Measurements from ENCODE around the gene USP6.
"Not testable (repeated sequence)": the region's sequence is repeated elsewhere in the genome, so short reads cannot be mapped to it uniquely, and the experiment has no call there.

DNA sequence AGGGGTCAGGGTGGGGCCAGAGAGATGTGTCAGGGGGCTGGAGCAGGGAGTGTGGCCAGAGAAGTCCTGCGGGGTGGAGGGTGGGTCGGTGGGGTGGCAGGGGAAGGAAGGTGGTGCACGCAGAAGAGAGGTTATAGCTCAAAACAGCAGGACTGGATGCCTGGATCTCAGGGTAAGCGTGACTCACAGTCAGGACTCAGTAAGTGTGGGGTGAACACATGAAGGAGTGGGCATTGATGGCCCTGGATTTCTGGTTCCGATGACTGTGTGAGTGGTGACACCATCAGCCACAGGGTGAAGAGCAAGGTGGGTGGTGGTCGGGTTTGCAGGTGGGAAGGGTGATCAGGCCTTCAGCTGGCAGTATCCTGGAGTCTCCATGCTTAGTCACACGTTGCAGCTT is 6.2 kb downstream of the USP6 start:
- TF ChIP-seq POLR2A (IDR thresholded peaks at IDR 0.05; ENCODE audit: low read depth, low read length); POLR2AphosphoS5 (IDR thresholded peaks at IDR 0.05; ENCODE audit: low read depth, low read length); POU2F2 (IDR thresholded peaks at IDR 0.05; ENCODE audit: low read depth, low read length); TAF1 (IDR thresholded peaks at IDR 0.05; ENCODE audit: low read depth, low read length); PAX5 (IDR thresholded peaks at IDR 0.05; ENCODE audit: insufficient read depth, low read length, severe bottlenecking); SPI1 (IDR thresholded peaks at IDR 0.05; ENCODE audit: low read depth, low read length): not testable (repeated sequence)
